ENCODE data around the gene RNF167. TPM values are rescaled to one million over a fixed set of nuclear protein-coding genes. Genes with fewer than 3 reads are reported as not detected.

Gene RNF167
- total and polyA plus RNA-seq, 2 of the 13 experiments (the other 11 are each of a cell fraction or from before 2014, with no cell fraction given): 44.1 to 45.4 TPM

- no peak; the same call in 1 of the 2 replicates for TF ChIP-seq PRDM15 (CRISPR knock-in tag; IDR thresholded peaks at IDR 0.05)
- no peak for TF ChIP-seq ZSCAN5A (CRISPR knock-in tag; IDR thresholded peaks at IDR 0.05; ENCODE audit: borderline replicate concordance)
- TF ChIP-seq ZNF12 (CRISPR knock-in tag; IDR thresholded peaks at IDR 0.05): no peak
- TF ChIP-seq CCDC6 (CRISPR knock-in tag; IDR thresholded peaks at IDR 0.05): no peak
- TF ChIP-seq ZNF280B (CRISPR knock-in tag; IDR thresholded peaks at IDR 0.05; ENCODE audit: borderline replicate concordance): no peak
- TF ChIP-seq SRSF4 (IDR thresholded peaks at IDR 0.05; ENCODE audit: low read depth, low read length, poor library complexity, severe bottlenecking): no peak
- peak; percentile 7 for TF ChIP-seq CBX1 (IDR thresholded peaks at IDR 0.05; ENCODE audit: low read depth)
- peak; percentile 35 for TF ChIP-seq DRAP1 (CRISPR knock-in tag; IDR thresholded peaks at IDR 0.05)
- no peak for TF ChIP-seq ZSCAN21 (CRISPR knock-in tag; IDR thresholded peaks at IDR 0.05; ENCODE audit: borderline replicate concordance)
- TF ChIP-seq NFATC3 (CRISPR knock-in tag; IDR thresholded peaks at IDR 0.05): peak; percentile 75; the same call in 1 of the 2 replicates
- TF ChIP-seq FLYWCH1 (CRISPR knock-in tag; IDR thresholded peaks at IDR 0.05): no peak
- TF ChIP-seq ZNF724P (CRISPR knock-in tag; IDR thresholded peaks at IDR 0.05; ENCODE audit: borderline replicate concordance): peak; percentile 33; the same call in 1 of the 2 replicates
- TF ChIP-seq PPARG (CRISPR knock-in tag; conservative IDR thresholded peaks at IDR 0.05): no peak
- TF ChIP-seq DNMT3B (CRISPR knock-in tag; conservative IDR thresholded peaks at IDR 0.05): no peak
- no peak for TF ChIP-seq MLXIP (CRISPR knock-in tag; IDR thresholded peaks at IDR 0.05; ENCODE audit: borderline replicate concordance)
Observed at GRCh38 chr17:4966844-4967538, 26.9 kb downstream of the RNF167 start (continued).

Data from HepG2 (cell line).